PC-9 (cell line): ENCODE results near the gene ABTB2. TPM values are rescaled to one million over a fixed set of nuclear protein-coding genes. Genes with fewer than 3 reads are reported as not detected.

Source experiments
- BruUV-seq: library from RNA; stranded (reverse); fragments of 400-500 nt; replicated peaks from 2 replicates; lab custom pipeline; 2021; lab: Mats Ljungman, UMichigan
- CTCF ChIA-PET: fragments of 300-600 bp; sonication (Branson Sonifier 250); formaldehyde crosslinking; loops from one replicate; lab custom pipeline; 2022; ENCODE audit warnings: antibody characterized with exemption; lab: Charles Lee
- POLR2A ChIA-PET: fragments of 300-600 bp; sonication (Branson Sonifier 250); formaldehyde crosslinking; loops from one replicate; lab custom pipeline; 2022; ENCODE audit warnings: antibody characterized with exemption; ENCODE audit not compliant: unreplicated experiment; lab: Charles Lee
- DNase-seq, 2 experiments: peaks; one replicate each; pipeline versions ENCODE4 v3.0.0 to v3.0.0-alpha.2; 2015 to 2022; ENCODE audit warnings: mixed read lengths in 1 of 2
- H2AFZ ChIP-seq: fragments of 200-600 bp; sonication (generic); 2 replicates; pipeline ENCODE4 v1.8.1; 2017; ENCODE audit warnings: antibody characterized with exemption
- H3F3A ChIP-seq: fragments of 200-600 bp; sonication (generic); 2 replicates; pipeline ENCODE4 v1.8.1; 2017; ENCODE audit warnings: antibody characterized with exemption, mild to moderate bottlenecking, low read depth; ENCODE audit not compliant: insufficient read depth
- H3K27ac ChIP-seq: fragments of 200-600 bp; sonication (generic); 2 replicates; pipeline ENCODE4 v1.6.1; 2016; ENCODE audit warnings: mixed run types
- H3K27me3 ChIP-seq: fragments of 200-600 bp; sonication (generic); 2 replicates; pipeline ENCODE4 v1.6.1; 2016; ENCODE audit warnings: low read depth, mixed run types; ENCODE audit not compliant: insufficient read depth
- H3K36me3 ChIP-seq: fragments of 200-600 bp; sonication (generic); 2 replicates; pipeline ENCODE4 v1.6.1; 2016; ENCODE audit warnings: low read depth, mixed run types
- H3K4me1 ChIP-seq: fragments of 200-600 bp; sonication (generic); replicated peaks from 2 replicates; pipeline ENCODE4 v1.6.1; 2016; ENCODE audit warnings: mixed run types; ENCODE audit not compliant: insufficient read depth
- H3K4me2 ChIP-seq: fragments of 200-600 bp; sonication (generic); 2 replicates; pipeline ENCODE4 v1.6.1; 2017; ENCODE audit warnings: mixed run types
- H3K4me3 ChIP-seq: fragments of 200-600 bp; sonication (generic); 2 replicates; pipeline ENCODE4 v1.6.1; 2016; ENCODE audit warnings: mixed run types
- H3K79me2 ChIP-seq: fragments of 200-600 bp; sonication (generic); 2 replicates; pipeline ENCODE4 v1.6.1; 2017; ENCODE audit warnings: low read depth, mixed run types
- H3K9me2 ChIP-seq: fragments of 200-600 bp; sonication (generic); 2 replicates; pipeline ENCODE4 v1.8.1; 2017; ENCODE audit warnings: mild to moderate bottlenecking; ENCODE audit not compliant: insufficient read depth
- H3K9me3 ChIP-seq: fragments of 200-600 bp; sonication (generic); 2 replicates; pipeline ENCODE4 v1.8.1; 2016; ENCODE audit warnings: low read depth; ENCODE audit not compliant: insufficient read depth
- H4K20me1 ChIP-seq: fragments of 200-600 bp; sonication (generic); 2 replicates; pipeline ENCODE4 v1.8.1; 2017; ENCODE audit not compliant: insufficient read depth
- EZH2 ChIP-seq: fragments of 200-600 bp; sonication (generic); IDR thresholded peaks from 2 replicates; pipeline ENCODE4 v1.8.0; 2017; ENCODE audit warnings: antibody characterized with exemption, low read depth
- intact Hi-C: fragments of 100-400 bp; cut with micrococcal nuclease; formaldehyde crosslinking; loops from one replicate; pipeline ENCODE4 v1.10.0; 2022; ENCODE audit not compliant: unreplicated experiment
- total RNA-seq: library from RNA; stranded (reverse); gene quantifications from 2 replicates; pipeline ENCODE4 v1.2.3, GENCODE V29; 2021
- TF ChIP-seq, protein P1 (sequence below): fragments of 200-600 bp; sonication (generic); conservative IDR thresholded peaks from 2 replicates; pipeline ENCODE4 v1.6.1; 2017; ENCODE audit warnings: mixed run types, antibody characterized with exemption, mild to moderate bottlenecking, moderate library complexity

Gene ABTB2
- total RNA-seq, 1 experiment from 2014 or later, result 12.9 TPM

DNA sequence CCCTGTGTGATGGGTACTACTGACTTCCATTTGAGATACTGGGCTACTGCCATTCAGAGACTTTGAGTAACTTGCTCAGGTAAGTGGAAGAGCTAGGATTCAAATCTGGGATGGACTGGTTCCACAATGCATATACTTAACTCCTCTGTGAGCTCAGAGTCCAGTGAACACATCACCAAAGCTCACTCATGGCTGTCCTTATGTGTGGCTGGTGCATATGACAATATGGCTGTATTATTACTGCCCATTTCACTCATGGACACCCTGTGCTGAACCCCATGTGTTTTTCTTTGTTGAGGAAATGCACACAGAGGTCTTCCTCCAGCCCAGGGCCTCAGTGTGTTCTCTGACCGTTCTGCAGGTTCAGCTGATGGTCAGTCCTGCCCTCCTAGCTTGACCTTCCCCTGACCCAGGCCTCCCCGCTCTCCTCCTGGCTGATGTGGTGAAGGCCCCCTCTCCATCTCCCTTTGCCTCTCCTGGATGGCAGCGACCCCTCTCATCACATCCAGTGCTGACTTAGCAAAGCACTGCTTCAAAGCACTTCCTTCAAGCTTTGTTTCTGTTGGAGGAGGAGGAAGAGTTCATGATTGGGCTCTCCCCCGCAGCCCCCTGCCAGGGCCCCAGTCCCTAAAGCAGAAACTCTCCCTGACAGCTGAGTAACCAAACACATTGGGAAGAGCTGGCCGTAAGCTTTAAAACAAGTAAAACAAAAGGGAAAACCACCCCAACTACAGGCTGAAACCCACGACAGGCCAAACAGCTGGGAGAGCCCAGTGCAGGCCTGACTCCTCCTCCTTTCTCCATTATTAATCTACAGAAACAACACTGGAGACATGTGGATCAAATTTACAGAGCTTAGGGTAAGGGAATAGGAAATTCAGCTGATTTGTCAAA, 151.2 kb downstream of the ABTB2 start:
- CTCF ChIA-PET, result no interaction called here
- H3K27me3 ChIP-seq, result no peaks in the 10 kb centered on the region
- H3F3A ChIP-seq, result peaks cover 56% of the 10 kb centered on the region
- intact Hi-C loops, result loop anchor here (5.0 kb wide), 1 partner anchor 56 kb away; no protein-coding TSS in a partner anchor
- no peak overlapping the region for H3K4me2 ChIP-seq
- H3K79me2 ChIP-seq, result peaks cover 73% of the 10 kb centered on the region
- no peak overlapping the region for H3K4me3 ChIP-seq
- H3K36me3 ChIP-seq, result peaks cover 9% of the 10 kb centered on the region
- DNase-seq, result no peak
- H3K27ac ChIP-seq, result 0 out of 2 replicates have a peak overlapping the region, but pooled peaks have one; percentile 68
- TF ChIP-seq EZH2, result no peak
- TF ChIP-seq, protein P1, sequence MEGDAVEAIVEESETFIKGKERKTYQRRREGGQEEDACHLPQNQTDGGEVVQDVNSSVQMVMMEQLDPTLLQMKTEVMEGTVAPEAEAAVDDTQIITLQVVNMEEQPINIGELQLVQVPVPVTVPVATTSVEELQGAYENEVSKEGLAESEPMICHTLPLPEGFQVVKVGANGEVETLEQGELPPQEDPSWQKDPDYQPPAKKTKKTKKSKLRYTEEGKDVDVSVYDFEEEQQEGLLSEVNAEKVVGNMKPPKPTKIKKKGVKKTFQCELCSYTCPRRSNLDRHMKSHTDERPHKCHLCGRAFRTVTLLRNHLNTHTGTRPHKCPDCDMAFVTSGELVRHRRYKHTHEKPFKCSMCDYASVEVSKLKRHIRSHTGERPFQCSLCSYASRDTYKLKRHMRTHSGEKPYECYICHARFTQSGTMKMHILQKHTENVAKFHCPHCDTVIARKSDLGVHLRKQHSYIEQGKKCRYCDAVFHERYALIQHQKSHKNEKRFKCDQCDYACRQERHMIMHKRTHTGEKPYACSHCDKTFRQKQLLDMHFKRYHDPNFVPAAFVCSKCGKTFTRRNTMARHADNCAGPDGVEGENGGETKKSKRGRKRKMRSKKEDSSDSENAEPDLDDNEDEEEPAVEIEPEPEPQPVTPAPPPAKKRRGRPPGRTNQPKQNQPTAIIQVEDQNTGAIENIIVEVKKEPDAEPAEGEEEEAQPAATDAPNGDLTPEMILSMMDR, result no peak
- no peaks in the 10 kb centered on the region for H3K9me3 ChIP-seq
- no peaks in the 10 kb centered on the region for H4K20me1 ChIP-seq
- peaks cover 61% of the 10 kb centered on the region for H3K4me1 ChIP-seq
- no peak overlapping the region for H2AFZ ChIP-seq
- BruUV-seq, result no TSS peak
- POLR2A ChIA-PET, result interaction anchor here (0.7 kb wide), 1 partner anchor 10 kb away, joined by 5 read pairs; no protein-coding TSS in a partner anchor
- no peaks in the 10 kb centered on the region for H3K9me2 ChIP-seq

DNA sequence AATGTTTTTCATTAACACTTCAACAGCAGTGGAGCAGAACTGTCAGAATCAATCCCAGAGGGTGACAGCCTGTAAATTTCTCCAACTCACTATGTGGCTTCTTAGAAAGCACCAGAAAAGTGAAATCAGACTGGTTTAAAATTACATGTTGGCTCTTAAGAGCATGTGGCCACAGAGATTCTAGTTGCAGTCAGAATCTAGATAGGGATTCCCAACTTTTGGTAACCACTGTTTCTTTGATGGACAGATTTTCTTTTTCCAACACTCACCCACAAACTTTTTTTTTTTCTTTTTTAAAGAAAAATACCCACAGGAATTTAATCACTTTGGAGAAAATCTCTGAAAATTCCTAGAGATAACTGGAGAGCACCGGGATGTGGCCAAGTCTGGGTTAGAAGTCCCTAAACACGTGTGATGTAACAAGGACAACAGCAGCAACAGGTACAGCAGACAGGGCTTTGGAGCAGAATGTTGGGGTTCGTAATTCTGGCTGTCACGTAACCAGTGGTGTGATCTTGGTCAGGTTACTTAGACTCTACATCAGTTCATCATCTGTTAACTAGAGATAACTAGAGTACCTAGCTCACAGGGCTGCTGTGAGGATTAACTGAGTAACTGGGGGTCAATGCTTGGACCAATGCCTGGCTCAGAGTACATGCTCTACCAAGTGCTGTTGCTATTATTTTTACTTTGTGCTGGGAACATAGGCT, 152.3 kb downstream of the ABTB2 start:
- CTCF ChIA-PET, result interaction anchor here (1.0 kb wide), 1 partner anchor 31 kb away, joined by 3 read pairs; no protein-coding TSS in a partner anchor
- no peak for TF ChIP-seq EZH2
- TF ChIP-seq, protein P1, result no peak
- DNase-seq, result no peak
- Histone ChIP-seq H3K79me2 (peaks cover 63% of the 10 kb centered on the region), H3K4me1 (peaks cover 61% of the 10 kb centered on the region), H3K27me3 (no peaks in the 10 kb centered on the region), H3K9me2 (no peaks in the 10 kb centered on the region), H3K4me2 (peak overlapping the region; percentile 58), H3K4me3 (no peak overlapping the region), H3K27ac (peak overlapping the region; percentile 68), H3K36me3 (peaks cover 9% of the 10 kb centered on the region), H3F3A (peaks cover 45% of the 10 kb centered on the region), H3K9me3 (no peaks in the 10 kb centered on the region), H2AFZ (no peak overlapping the region), H4K20me1 (no peaks in the 10 kb centered on the region)
- BruUV-seq, result no TSS peak
- intact Hi-C loops, result loop anchor here (2.0 to 5.0 kb wide), 2 partner anchors 37 to 57 kb away; no protein-coding TSS in a partner anchor
- POLR2A ChIA-PET, result interaction anchor here (0.6 kb wide), 2 partner anchors 141 to 719 kb away, joined by 5 to 8 read pairs; no protein-coding TSS in a partner anchor
